ENCODE measurements around the gene CAMTA2.

- TF ChIP-seq POLR2AphosphoS5 (IDR thresholded peaks at IDR 0.05; ENCODE audit: low read depth, low read length) (no peak), REST (IDR thresholded peaks at IDR 0.05; ENCODE audit: insufficient read depth in 1 of 2, low read depth in 2 of 2, low read length in 2 of 2) (no peak), TAF1 (IDR thresholded peaks at IDR 0.05; ENCODE audit: borderline replicate concordance, insufficient read depth, low read length) (peak; percentile 43; the same call in 1 of the 2 replicates), FOXP2 (optimal IDR thresholded peaks at IDR 0.05; ENCODE audit: borderline replicate concordance, extremely low read depth, extremely low read length, insufficient read depth) (no peak), SIN3A (IDR thresholded peaks at IDR 0.05; ENCODE audit: borderline replicate concordance, insufficient read depth, low read length) (no peak; the same call in 1 of the 2 replicates)
Observed at GRCh38 chr17:4947010-4947410, 40.5 kb downstream of the CAMTA2 start.
